Endothelial cell of umbilical vein (primary cell): ENCODE data around the gene RPS19BP1. TPM values are rescaled to one million over a fixed set of nuclear protein-coding genes. Genes with fewer than 3 reads are reported as not detected.
A peak's percentile ranks its signal among the peaks of the same experiment; 100 is the strongest.

ENCODE experiments used
- BruUV-seq: library from RNA; stranded (reverse); fragments of 400-500 nt; replicated peaks from 2 replicates; lab custom pipeline; 2021; lab: Mats Ljungman, UMichigan
- CTCF ChIA-PET: fragments of 300-600, 350-600 bp; sonication (Branson Sonifier 250); formaldehyde crosslinking; loops from one replicate; lab custom pipeline; 2021; ENCODE audit warnings: antibody characterized with exemption, inconsistent platforms; lab: Charles Lee
- POLR2A ChIA-PET: fragments of 300-600, 350-600 bp; sonication (Branson Sonifier 250); formaldehyde crosslinking; loops from one replicate; lab custom pipeline; 2021; ENCODE audit warnings: antibody characterized with exemption, inconsistent platforms; lab: Charles Lee
- DNase-seq: peaks from one replicate; pipeline ENCODE4 v3.0.0-alpha.2; 2011; ENCODE audit warnings: low read depth, low spot score
- FAIRE-seq: peaks from 2 replicates; lab custom pipeline; 2011; peaks lifted over from hg19 to GRCh38; lab: Jason Lieb, UNC
- H2AFZ ChIP-seq: 2 replicates; pipeline ENCODE4 v1.6.0; 2012; ENCODE audit warnings: low read depth, low read length, control low read depth, inconsistent platforms
- H3K27ac ChIP-seq: 2 replicates; pipeline ENCODE4 v1.5.1; 2011; ENCODE audit warnings: low read depth, mild to moderate bottlenecking, control low read depth, low read length, moderate library complexity; ENCODE audit not compliant: insufficient read depth
- H3K27me3 ChIP-seq, 2 experiments: 2 replicates each; pipeline versions ENCODE4 v1.6.0 to v1.6.1; 2011; ENCODE audit warnings: low read length in 2 of 2, mixed read lengths in 1 of 2; ENCODE audit not compliant: control insufficient read depth in 2 of 2, insufficient read depth in 2 of 2
- H3K36me3 ChIP-seq, 2 experiments: 2 replicates in 1 of 2; 3 replicates in 1 of 2; pipeline ENCODE4 v1.5.1; 2011; ENCODE audit warnings: low read length in 2 of 2, mild to moderate bottlenecking in 1 of 2, moderate library complexity in 1 of 2; ENCODE audit not compliant: control insufficient read depth in 2 of 2, insufficient read depth in 2 of 2; ENCODE audit errors: extremely low read depth in 1 of 2
- H3K4me1 ChIP-seq: 3 replicates; pipeline ENCODE4 v1.5.1; 2011; ENCODE audit warnings: mild to moderate bottlenecking, low read length; ENCODE audit not compliant: control insufficient read depth, insufficient read depth; ENCODE audit errors: extremely low read depth
- H3K4me2 ChIP-seq: 2 replicates; pipeline ENCODE4 v1.6.1; 2011; ENCODE audit warnings: low read length, control low read depth, mixed read lengths; ENCODE audit not compliant: insufficient read depth
- H3K4me3 ChIP-seq, 3 experiments: fragments of 200-600 bp in 1 of 3; sonication (generic), shearing (Covaris generic) in 1 of 3; replicated peaks in 1 of 3; 2 replicates each; pipeline ENCODE4 v1.5.1; 2011 to 2016; ENCODE audit warnings: control low read depth in 3 of 3, low read length in 3 of 3, mild to moderate bottlenecking in 2 of 3, inconsistent platforms in 1 of 3, low read depth in 1 of 3, moderate library complexity in 1 of 3; ENCODE audit not compliant: insufficient read depth in 1 of 3
- H3K79me2 ChIP-seq: 2 replicates; pipeline ENCODE4 v1.6.0; 2012; ENCODE audit warnings: low read length, inconsistent platforms; ENCODE audit not compliant: control insufficient read depth, insufficient read depth
- H3K9ac ChIP-seq: replicated peaks from 2 replicates; pipeline ENCODE3; 2011; ENCODE audit warnings: low read length, control low read depth; ENCODE audit not compliant: insufficient read depth; ENCODE audit errors: extremely low read depth
- H3K9me1 ChIP-seq: replicated peaks from 3 replicates; pipeline ENCODE4 v1.6.0; 2011; ENCODE audit warnings: mild to moderate bottlenecking, low read length; ENCODE audit not compliant: control insufficient read depth, insufficient read depth; ENCODE audit errors: extremely low read depth
- H3K9me3 ChIP-seq: replicated peaks from 2 replicates; pipeline ENCODE4 v1.5.1; 2012; ENCODE audit warnings: low read length, inconsistent platforms; ENCODE audit not compliant: control insufficient read depth, insufficient read depth
- H4K20me1 ChIP-seq: replicated peaks from 2 replicates; pipeline ENCODE3; 2011; ENCODE audit warnings: mild to moderate bottlenecking, low read length; ENCODE audit not compliant: control insufficient read depth, insufficient read depth; ENCODE audit errors: extremely low read depth
- EZH2 ChIP-seq: IDR thresholded peaks from 2 replicates; pipeline ENCODE4 v1.6.1; 2012; ENCODE audit warnings: borderline replicate concordance, low read depth, mild to moderate bottlenecking, moderate library complexity, low read length, inconsistent platforms; ENCODE audit not compliant: severe bottlenecking
- FOS ChIP-seq: IDR thresholded peaks from 2 replicates; pipeline ENCODE4 v1.6.1; 2011; ENCODE audit warnings: mild to moderate bottlenecking, low read length, moderate library complexity, borderline replicate concordance; ENCODE audit not compliant: insufficient read depth
- GATA2 ChIP-seq: IDR thresholded peaks from 2 replicates; pipeline ENCODE4 v1.7.0; 2011; ENCODE audit warnings: low read depth, mild to moderate bottlenecking, moderate library complexity, mixed read lengths, low read length; ENCODE audit not compliant: insufficient read length, insufficient read depth
- JUN ChIP-seq: IDR thresholded peaks from 2 replicates; pipeline ENCODE4 v1.6.1; 2011; ENCODE audit warnings: borderline replicate concordance, low read depth; ENCODE audit not compliant: insufficient read length, insufficient read depth
- MYC ChIP-seq: IDR thresholded peaks from one replicate; pipeline ENCODE4 v1.6.1; 2011; ENCODE audit warnings: mild to moderate bottlenecking, low read depth, low read length
- POLR2A ChIP-seq: IDR thresholded peaks from 2 replicates; pipeline ENCODE4 v1.6.1; 2012; ENCODE audit warnings: low read depth, mild to moderate bottlenecking, control low read depth, low read length
- POLR2AphosphoS5 ChIP-seq: IDR thresholded peaks from 2 replicates; pipeline ENCODE4 v1.6.1; 2012; ENCODE audit warnings: low read depth, mild to moderate bottlenecking, control low read depth, low read length, moderate library complexity; ENCODE audit not compliant: insufficient read depth
- dilution Hi-C: fragments of 300-500 bp; cut with MboI; formaldehyde crosslinking; loops from one replicate; pipeline ENCODE4 v1.15.0; 2019; ENCODE audit warnings: low sequenced_read_pairs; ENCODE audit not compliant: extremely low pct_ligation_motif_present
- intact Hi-C: fragments of 100-400 bp; cut with micrococcal nuclease; formaldehyde crosslinking; loops from one replicate; pipeline ENCODE4 v1.10.0; 2022
- polyA plus RNA-seq, 4 experiments: library from polyadenylated mRNA; depleted of rRNA in 3 of 4; stranded (reverse) in 3 of 4; unstranded in 1 of 4; fragments of >200 nt; gene quantifications; 2 replicates each; pipeline versions ENCODE4 v1.2.1 to v1.2.3, GENCODE V29; 2011 to 2012; ENCODE audit warnings: missing spikeins in 1 of 4
- total RNA-seq: library from RNA; stranded (reverse); gene quantifications from 2 replicates; pipeline ENCODE4 v1.2.3, GENCODE V29; 2021
- TF ChIP-seq, protein P1 (sequence below): IDR thresholded peaks from 2 replicates; pipeline ENCODE4 v1.6.1; 2011; ENCODE audit not compliant: insufficient read depth, insufficient read length
- TF ChIP-seq, protein P2 (sequence below), 2 donors: IDR thresholded peaks; 1 replicate in 1 of 2; 2 replicates in 1 of 2; pipeline ENCODE4 v1.5.1; 2011; ENCODE audit warnings: low read length in 2 of 2, mild to moderate bottlenecking in 2 of 2, moderate library complexity in 2 of 2, control low read depth in 1 of 2, inconsistent platforms in 1 of 2, low read depth in 1 of 2; ENCODE audit not compliant: insufficient read depth in 1 of 2; ENCODE audit errors: extremely low read depth in 1 of 2

Gene RPS19BP1
- total and polyA plus RNA-seq, 2 donors (not counting 3 experiments of a cell fraction or from before 2014, with no cell fraction given): 66.6 to 84.3 TPM

DNA sequence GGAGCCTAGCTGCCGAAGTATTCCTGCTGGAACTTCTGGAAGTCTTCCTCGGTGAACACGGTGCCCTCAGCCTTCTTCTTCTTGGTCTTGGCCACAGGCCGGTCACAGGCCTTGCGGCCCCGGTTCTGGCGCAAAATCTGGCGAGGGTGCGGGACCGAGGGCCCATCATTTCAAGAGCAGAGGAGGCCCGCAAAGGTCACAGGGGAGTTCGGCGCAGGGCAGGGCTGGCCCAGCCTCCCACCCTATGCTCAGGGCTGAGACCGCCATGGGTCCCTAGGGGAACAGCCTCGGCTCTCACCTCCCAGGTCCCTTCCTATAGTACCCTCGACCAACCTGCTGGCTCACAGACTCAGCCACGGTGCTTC is 3.1 kb downstream of the RPS19BP1 start:
- Histone ChIP-seq H2AFZ (no peak overlapping the region), H3K9ac (no peak overlapping the region), H3K27ac (no peak overlapping the region), H3K4me2 (no peak overlapping the region), H3K79me2 (peaks cover 40% of the 10 kb centered on the region), H3K4me3 (no peak overlapping the region), H3K36me3 (peaks cover 0 to 4% of the 10 kb centered on the region in 2 experiments), H3K4me1 (peaks cover 30% of the 10 kb centered on the region), H3K9me1 (no peaks in the 10 kb centered on the region), H3K27me3 (no peaks in the 10 kb centered on the region), H3K9me3 (no peaks in the 10 kb centered on the region), H4K20me1 (no peaks in the 10 kb centered on the region)
- CTCF ChIA-PET: interaction anchor here (0.7 to 6.4 kb wide), 36 partner anchors 9 to 1370 kb away, joined by 3 to 197 read pairs (median 5); partner anchors contain the start of genes ATF4, MIEF1, RPL3 and TAB1
- FAIRE-seq: no peak
- POLR2A ChIA-PET: interaction anchor here (1.2 to 1.5 kb wide), 2 partner anchors 10 to 210 kb away, joined by 7 to 13 read pairs; partner anchors contain the start of genes ATF4 and RPL3
- intact Hi-C loops (loop anchor here (1.0 to 10.0 kb wide), 5 partner anchors 9 to 355 kb away; partner anchors contain the start of genes ATF4 and MIEF1), dilution Hi-C loops (no loop called here)
- no TSS peak for BruUV-seq
- TF ChIP-seq, protein P1, sequence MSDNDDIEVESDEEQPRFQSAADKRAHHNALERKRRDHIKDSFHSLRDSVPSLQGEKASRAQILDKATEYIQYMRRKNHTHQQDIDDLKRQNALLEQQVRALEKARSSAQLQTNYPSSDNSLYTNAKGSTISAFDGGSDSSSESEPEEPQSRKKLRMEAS: no peak
- no peak for TF ChIP-seq POLR2A
- no peak for DNase-seq

DNA sequence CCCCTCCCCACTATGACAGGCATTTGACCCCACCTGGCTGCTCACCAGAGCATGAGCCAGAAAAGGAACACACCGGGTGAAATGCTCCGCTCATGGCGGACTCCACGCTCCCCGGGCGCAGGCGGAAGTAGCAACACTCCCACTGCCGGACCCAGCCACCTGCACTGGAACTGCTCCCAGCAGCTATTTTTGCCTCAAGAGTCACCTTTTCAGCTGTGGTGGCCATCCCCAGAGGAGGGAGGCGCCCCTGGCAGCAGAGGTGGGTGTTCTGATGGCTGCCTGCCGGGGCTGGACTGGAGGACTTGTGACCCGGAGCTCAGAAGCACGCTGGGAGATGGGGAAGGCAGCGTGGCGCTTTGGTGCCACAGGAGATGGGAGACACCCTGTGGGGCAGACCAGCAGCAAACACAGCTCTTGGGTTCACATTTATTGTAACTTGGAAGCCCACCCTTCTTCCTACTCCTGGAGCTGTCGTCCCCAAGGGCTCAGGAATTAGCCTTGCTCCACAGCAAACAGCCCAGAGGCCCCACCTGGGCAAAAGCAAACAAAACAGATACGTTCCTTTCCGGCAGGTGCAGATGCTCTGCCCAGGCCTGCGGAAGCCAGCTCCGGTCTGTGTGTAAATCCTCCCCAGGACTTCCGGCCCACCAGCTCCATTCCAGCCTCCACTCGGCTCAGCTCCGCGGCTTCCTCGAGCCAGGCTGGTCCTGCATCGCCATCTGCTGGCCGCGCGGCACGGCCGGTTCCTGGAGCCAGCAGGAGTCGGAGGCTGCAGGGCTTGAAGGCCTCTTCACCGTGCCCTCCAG is 3.7 kb downstream of the RPS19BP1 start:
- dilution Hi-C loops: no loop called here
- Histone ChIP-seq H3K27ac (no peak overlapping the region), H3K27me3 (no peaks in the 10 kb centered on the region), H2AFZ (no peak overlapping the region), H3K9me1 (no peaks in the 10 kb centered on the region), H3K4me2 (no peak overlapping the region), H3K4me1 (peaks cover 30% of the 10 kb centered on the region), H3K79me2 (peaks cover 45% of the 10 kb centered on the region), H3K4me3 (no peak overlapping the region), H4K20me1 (no peaks in the 10 kb centered on the region), H3K9me3 (no peaks in the 10 kb centered on the region), H3K36me3 (peaks cover 5 to 8% of the 10 kb centered on the region in 2 experiments), H3K9ac (no peak overlapping the region)
- TF ChIP-seq POLR2AphosphoS5: peak; percentile 78
- TF ChIP-seq, protein P1: no peak
- TF ChIP-seq JUN: no peak
- no peak for TF ChIP-seq MYC
- TF ChIP-seq POLR2A: peak; percentile 57
- no peak for TF ChIP-seq EZH2
- TF ChIP-seq, protein P2, sequence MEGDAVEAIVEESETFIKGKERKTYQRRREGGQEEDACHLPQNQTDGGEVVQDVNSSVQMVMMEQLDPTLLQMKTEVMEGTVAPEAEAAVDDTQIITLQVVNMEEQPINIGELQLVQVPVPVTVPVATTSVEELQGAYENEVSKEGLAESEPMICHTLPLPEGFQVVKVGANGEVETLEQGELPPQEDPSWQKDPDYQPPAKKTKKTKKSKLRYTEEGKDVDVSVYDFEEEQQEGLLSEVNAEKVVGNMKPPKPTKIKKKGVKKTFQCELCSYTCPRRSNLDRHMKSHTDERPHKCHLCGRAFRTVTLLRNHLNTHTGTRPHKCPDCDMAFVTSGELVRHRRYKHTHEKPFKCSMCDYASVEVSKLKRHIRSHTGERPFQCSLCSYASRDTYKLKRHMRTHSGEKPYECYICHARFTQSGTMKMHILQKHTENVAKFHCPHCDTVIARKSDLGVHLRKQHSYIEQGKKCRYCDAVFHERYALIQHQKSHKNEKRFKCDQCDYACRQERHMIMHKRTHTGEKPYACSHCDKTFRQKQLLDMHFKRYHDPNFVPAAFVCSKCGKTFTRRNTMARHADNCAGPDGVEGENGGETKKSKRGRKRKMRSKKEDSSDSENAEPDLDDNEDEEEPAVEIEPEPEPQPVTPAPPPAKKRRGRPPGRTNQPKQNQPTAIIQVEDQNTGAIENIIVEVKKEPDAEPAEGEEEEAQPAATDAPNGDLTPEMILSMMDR (IDR thresholded peaks at IDR 0.05; ENCODE audit: extremely low read depth in 1 of 2, insufficient read depth in 1 of 2, low read depth in 1 of 2, low read length in 2 of 2): peak; percentile 99 to 100
- TF ChIP-seq FOS: no peak
- TF ChIP-seq GATA2: no peak
- no TSS peak for BruUV-seq
- POLR2A ChIA-PET: interaction anchor here (1.2 to 1.5 kb wide), 2 partner anchors 9 to 209 kb away, joined by 7 to 13 read pairs; partner anchors contain the start of genes ATF4 and RPL3
- CTCF ChIA-PET: interaction anchor here (0.6 to 6.4 kb wide), 41 partner anchors 9 to 1371 kb away, joined by 3 to 197 read pairs (median 5); partner anchors contain the start of genes ATF4, MIEF1, RPL3 and TAB1
- intact Hi-C loops: loop anchor here (1.0 to 10.0 kb wide), 5 partner anchors 9 to 354 kb away; partner anchors contain the start of genes ATF4 and MIEF1
- peak; percentile 82 for DNase-seq
- FAIRE-seq: peak; percentile 78
